Fibroblast of the aortic adventitia (primary cell): ENCODE results near the gene CAMSAP2. TPM values are rescaled to one million over a fixed set of nuclear protein-coding genes. Genes with fewer than 3 reads are reported as not detected.
A peak's percentile ranks its signal among the peaks of the same experiment; 100 is the strongest.

ENCODE experiments used
- DNase-seq: peaks from one replicate; pipeline ENCODE4 v3.0.0-alpha.2; 2010; ENCODE audit warnings: low read depth
- H3K4me3 ChIP-seq: 2 replicates; pipeline ENCODE4 v1.5.1; 2011; ENCODE audit warnings: low read depth, mild to moderate bottlenecking, control low read depth, low read length, moderate library complexity
- total RNA-seq: library from RNA; depleted of rRNA; stranded (reverse); fragments of >200 nt; gene quantifications from 2 replicates; pipeline ENCODE4 v1.2.3, GENCODE V29; 2012; ENCODE audit warnings: low replicate concordance
- TF ChIP-seq, protein P1 (sequence below): IDR thresholded peaks from 2 replicates; pipeline ENCODE4 v1.5.1; 2011; ENCODE audit warnings: mild to moderate bottlenecking, low read length, control low read depth, inconsistent platforms; ENCODE audit not compliant: insufficient read depth

The CAMSAP2 gene
- 53.8 and 57.5 TPM in 2 replicates for total RNA-seq

- DNase-seq: peak; percentile 91
- H3K4me3 ChIP-seq: peak within 1 kb of the TSS; percentile 98
- TF ChIP-seq, protein P1, sequence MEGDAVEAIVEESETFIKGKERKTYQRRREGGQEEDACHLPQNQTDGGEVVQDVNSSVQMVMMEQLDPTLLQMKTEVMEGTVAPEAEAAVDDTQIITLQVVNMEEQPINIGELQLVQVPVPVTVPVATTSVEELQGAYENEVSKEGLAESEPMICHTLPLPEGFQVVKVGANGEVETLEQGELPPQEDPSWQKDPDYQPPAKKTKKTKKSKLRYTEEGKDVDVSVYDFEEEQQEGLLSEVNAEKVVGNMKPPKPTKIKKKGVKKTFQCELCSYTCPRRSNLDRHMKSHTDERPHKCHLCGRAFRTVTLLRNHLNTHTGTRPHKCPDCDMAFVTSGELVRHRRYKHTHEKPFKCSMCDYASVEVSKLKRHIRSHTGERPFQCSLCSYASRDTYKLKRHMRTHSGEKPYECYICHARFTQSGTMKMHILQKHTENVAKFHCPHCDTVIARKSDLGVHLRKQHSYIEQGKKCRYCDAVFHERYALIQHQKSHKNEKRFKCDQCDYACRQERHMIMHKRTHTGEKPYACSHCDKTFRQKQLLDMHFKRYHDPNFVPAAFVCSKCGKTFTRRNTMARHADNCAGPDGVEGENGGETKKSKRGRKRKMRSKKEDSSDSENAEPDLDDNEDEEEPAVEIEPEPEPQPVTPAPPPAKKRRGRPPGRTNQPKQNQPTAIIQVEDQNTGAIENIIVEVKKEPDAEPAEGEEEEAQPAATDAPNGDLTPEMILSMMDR: no peak
These were observed at the start of gene CAMSAP2 for GRCh38 chr1:200738327-200738948. CAMSAP2 (plus strand) TSS chr1:200738893; CDS start chr1:200739828, 935 bp downstream.

DNA sequence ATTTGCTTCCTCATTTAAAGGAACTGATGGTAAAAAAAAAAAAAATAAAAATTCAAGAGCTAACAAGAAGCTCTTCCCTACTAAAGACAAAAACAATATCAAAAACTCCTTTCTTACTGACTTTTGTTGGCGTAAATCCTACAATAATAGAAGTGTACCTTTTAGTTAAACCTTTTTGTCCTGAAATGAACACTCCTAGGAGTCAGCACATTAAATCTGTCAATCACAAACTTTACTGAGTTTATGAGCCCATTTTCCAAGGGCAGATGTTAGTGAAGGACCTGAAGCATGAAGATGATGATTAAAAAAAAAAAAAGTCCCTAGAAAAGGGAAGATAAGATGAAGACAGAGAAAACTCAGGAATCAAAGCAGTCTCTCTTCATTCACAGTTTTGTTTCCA is 46.4 kb upstream of the CAMSAP2 start:
- H3K4me3 ChIP-seq: no peak overlapping the region
- TF ChIP-seq, protein P1: no peak
- no peak for DNase-seq

DNA sequence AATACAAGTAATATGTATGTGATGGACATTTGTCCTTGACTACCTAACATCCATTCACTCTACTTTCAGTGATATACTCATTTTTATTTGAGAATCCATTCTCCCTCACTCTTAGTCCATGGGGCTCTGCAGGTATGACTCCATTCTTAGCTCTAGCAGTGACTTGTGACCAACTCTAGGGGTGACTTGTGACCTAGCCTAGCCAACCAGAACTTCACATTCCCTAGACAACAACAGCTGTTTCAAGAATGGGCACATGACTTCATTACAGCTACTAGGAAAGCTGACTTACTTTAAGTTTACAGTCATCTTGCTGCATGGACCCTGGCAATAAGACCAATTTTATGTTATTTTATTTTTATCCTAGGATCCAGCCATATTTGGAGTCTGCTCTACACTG is 45.4 kb upstream of the CAMSAP2 start:
- no peak overlapping the region for H3K4me3 ChIP-seq
- TF ChIP-seq, protein P1: no peak
- DNase-seq: no peak

DNA sequence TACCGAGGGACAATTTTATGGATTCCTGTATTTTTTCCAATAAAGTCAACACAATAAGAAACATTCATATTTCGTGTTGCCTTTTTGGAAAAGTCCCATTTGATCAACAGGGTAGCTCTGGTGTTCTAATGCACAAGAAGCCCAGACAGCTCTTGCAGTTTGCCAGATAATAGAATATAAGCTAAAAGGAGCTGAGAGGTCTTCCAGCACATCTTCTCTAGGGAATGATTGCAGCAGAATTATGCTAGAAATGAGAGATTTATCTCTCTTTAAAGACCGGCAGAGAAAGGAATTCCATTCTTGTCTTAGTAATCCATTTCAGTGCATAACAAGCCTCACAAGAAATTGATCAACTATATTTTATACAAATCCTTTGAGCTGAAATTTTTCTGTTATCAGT is 44.0 kb upstream of the CAMSAP2 start:
- TF ChIP-seq, protein P1: no peak
- DNase-seq: no peak
- H3K4me3 ChIP-seq: no peak overlapping the region

- TF ChIP-seq, protein P1: no peak
- no peak overlapping the region for H3K4me3 ChIP-seq
- peak; percentile 42 for DNase-seq
These were observed 38.8 kb upstream of the CAMSAP2 start for GRCh38 chr1:200699871-200700270.

GRCh38 chr1:200704986-200705500 is 33.6 kb upstream of the CAMSAP2 start:
- no peak for DNase-seq
- H3K4me3 ChIP-seq: no peak overlapping the region
- TF ChIP-seq, protein P1: no peak
